ENCODE measurements around the gene FRMPD4.
"Not testable (repeated sequence)": the region's sequence is repeated elsewhere in the genome, so short reads cannot be mapped to it uniquely, and the experiment has no call there.

FRMPD4 gene

DNA sequence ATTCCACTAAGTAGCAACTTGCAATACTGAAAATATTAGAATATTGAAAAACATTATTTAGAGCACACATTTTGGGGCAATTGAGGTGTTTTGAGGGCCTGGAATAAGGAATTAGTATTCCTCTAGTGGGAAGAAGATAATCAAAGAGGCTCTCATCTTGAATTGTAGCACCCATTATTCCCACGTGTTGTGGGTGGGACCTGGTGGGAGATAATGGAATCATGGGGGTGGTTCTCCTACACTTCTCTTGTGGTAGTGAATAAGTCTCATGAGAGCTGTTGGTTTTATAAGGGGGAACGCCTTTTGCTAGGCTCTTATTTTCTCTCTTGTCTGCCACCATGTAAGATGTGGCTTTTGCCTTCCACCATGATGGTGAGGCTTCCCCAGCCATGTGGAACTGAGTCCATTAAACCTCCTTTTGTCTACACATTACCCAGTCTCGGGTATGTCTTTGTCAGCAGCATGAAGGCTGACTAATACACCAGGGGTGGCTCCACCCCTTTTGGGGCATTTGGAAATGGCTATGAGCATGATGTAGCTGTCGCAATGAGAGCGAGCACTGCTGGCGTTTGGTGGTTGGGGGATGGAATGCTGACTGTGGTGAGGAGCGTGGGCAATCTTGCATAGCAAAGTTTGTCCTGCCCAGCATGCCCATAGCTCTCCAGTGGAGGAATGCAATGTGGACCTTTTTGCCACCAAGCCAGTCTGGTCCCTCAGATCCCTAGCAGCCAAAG is 308.2 kb downstream of the FRMPD4 start:
- no peak for DNase-seq

DNA sequence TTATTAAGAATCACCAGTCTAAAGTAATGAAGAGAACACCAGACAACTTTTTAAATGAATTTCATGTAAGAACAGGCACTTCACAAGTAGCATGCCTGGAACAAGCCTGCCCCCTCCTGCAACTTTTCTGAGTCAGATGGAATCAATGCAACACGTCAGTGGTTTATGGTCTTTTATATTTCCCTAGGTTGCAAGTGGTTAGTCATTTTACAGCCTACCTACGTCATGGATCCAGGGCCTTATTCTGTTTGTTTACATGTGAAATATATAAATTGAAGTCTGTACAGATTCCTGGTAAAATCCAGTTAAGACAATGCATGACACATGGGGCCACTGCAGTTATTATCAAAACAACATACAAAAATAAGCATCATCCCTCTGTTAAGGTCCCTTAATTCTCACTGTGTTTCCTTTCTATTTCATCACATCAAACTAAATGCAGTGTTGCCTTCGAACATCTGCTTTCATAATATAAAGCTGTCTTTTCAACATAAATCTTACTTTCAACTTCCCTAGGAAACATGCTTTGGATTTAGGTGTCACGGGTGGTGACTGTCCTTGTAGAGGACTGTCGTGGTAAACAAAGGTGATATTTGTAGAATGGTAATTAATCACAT is 309.3 kb downstream of the FRMPD4 start:
- no peak for DNase-seq

DNA sequence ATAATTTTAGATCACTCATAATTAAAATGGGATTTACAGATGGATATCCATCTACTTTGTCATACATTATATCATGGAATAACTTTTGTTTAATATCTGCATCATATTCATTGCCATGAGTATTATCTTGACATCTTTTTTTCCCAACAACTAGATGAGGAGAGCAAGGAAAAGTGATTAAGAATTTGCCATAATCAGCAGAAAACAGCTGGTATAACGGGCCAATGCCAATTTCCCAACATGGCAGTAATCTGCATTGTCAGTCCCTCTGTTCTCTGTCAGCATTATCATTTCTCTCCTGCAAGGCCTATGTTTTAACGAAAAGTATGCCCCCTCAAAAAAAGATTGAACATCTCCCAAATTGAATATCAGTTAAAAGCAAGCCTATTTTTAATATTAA is 314.0 kb downstream of the FRMPD4 start:
- DNase-seq: no peak

DNA sequence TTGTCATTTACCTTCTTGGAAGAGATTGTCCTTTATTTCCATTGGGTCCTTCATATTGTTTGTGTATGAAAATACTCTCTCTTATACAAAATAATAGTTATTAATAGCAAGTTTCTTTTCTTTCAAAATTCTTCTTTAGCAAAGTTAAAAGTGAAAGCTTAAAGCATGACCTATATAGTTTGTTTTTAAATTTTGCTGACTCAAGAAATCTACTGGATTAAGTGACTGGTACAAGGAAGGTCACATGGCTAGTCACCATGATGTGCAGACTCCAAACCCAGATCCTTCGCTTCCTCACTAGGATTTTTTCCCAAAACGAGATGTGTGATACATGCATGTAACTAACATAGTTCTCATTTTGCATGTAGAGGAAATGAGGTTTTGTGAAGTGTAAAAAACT is 322.7 kb downstream of the FRMPD4 start:
- DNase-seq: no peak

DNA sequence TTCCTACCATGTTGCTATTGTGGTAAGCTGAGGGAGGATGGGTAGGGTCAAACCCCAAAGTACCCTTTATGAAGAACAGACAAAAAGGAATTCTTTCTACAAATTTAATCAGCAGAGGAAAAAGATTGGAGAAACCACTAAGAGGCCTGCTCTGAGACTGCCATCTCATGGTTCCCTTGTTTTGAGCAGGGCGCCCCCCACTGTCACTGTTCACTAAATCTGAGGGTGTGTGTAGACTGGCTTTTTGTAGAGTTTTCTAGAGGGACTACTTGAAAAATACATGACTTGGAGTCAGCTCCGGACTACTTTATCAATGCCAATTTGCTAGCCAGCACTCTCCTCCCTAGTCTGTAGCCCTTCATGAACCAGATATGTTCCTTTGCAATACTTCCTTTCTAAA is 324.8 kb downstream of the FRMPD4 start:
- DNase-seq: no peak

DNA sequence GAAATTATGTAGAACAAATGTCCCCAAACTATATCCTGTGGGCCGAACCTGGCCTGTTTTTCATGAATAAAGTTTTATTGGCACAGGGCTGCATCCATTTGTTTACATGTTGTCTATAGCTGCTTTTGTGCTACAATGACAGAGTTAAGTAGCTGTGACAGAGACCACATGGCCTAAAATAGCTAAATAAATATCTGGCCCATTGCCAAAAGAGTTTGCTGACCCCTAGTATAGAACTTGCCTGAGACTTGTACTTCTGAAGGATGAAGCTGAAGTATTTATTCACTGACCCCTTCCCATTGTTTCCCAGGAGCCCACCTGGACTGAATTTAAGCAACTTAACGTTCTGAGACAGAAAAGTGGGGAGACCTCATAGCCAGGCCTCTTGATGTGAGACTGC is 325.6 kb downstream of the FRMPD4 start:
- no peak for DNase-seq

DNA sequence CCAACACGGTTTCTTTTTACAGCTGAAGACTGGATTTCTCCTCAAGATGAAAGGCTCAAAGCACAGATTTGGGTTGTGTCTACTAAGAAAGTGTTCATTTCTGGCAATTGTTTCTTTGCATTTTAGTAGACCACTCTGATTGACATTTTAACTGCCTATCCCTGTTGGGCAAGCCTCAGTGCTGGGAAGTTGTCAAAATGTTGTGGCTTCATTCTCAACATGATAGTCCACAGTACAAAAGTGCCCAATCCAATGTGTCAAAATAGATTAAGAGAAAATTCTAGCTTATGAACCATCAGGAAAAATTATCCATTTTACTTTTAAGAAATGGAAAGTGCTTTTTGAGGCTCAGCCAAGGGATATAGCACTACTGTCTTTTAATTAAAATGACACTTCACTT is 329.0 kb downstream of the FRMPD4 start:
- DNase-seq: no peak

DNA sequence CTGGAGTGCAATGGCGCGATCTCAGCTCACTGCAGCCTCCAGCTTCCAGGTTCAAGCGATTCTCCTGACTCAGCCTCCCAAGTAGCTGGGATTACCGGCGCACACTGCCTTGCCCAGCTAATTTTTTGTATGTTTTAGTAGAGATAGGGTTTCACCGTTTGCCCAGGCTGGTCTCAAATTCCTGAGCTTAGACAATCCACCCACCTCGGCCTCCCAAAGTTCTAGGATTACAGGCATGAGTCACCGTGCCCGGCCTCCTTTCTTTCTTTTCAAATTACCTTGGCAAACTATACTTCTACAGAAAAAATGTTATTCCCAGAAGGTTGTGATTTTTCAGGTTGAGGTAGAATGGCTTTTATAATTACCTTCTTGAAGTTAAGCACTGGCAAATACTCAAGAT is 331.0 kb downstream of the FRMPD4 start:
- DNase-seq: no peak

DNA sequence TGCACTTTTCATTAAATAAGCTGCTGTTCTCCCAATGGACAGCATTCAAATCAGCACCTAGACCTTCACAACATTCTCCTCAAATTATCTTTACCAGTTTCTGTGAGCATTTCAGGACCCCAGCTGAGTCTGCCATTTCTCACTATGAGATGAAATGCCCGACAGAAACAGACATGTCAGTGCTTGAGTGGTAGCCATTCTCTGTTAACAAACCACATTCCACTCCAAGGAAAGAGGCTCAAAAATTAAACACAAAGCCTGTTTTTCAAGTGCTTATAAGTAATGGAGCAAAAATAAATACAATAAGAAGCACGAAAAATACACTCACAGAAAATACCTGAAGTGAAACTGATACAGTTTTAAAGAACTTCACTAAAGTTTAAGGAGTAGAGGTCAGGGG is 332.8 kb downstream of the FRMPD4 start:
- no peak for DNase-seq

DNA sequence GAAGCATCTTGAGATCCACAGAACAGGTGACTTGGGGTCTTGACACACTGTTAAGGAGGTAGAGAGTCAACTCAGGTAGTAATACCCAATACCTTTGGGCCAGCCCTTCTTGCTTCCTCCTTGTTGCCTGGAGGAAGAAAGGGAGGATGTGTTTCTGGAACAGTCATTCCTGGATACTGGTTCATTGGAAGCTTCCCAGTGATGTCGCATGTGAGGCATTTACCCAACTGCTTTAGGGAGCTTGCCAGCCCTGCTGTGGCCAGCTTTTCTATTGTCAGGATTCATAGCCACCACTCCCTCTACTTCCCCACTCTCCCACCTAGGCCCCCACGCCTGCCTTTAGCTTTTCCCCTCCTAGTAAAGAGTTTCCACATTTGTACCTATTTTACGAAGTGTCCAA is 342.7 kb downstream of the FRMPD4 start:
- no peak for DNase-seq

DNA sequence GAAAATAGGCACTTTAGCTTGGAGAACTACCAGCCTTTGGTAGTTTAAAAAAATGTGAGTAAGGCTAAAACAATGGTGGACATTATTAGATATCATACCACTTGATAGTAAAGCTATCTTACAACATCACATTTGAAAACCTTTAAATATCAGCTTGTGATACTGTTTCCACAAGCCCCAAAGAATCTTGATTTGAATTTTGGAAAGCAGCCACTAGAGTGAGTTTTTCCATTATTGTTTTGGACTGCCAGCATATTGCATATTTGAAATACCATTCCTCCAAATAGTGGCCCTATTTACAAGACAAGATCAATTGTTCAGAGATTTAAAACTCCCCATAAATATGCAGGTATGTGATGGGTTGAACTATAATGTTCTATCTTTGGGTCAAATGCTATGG is 349.9 kb downstream of the FRMPD4 start:
- no peak for DNase-seq

DNA sequence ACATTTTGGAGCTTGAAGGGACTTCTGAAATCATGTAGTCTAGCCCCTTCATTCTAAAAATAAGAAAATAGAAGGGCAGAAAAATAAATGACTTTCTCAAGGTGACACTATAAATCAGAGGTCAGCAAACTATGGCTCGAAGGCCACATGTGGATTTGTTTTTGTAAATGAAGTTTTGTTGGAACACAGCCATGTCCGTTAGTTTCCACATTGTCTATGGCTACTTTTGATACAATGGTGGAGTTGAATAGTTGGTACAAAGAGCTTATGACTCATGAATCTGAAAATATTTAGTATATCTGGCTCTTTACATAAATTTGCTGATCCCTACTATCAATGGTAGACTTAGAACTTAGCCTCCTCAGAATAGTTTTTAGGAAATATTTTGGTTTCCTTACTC is 350.5 kb downstream of the FRMPD4 start:
- no peak for DNase-seq

DNA sequence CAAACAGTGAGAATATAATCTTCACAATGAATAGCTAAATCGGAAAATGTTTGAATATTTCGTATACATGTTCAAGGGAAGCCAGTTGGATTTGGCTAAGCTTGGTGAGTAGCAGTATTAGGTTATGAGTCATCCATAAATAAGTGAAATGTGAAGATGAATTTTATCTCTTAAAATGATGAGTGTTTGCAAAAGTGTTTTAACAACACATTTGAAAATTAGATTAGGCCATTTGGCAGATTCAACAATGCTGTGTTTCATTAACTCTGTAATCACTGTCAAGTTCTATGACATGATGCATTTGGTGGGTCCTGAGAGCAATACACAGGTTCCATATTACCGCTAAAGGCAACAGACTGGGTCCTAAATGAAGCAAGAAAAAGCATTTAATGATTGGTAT is 351.1 kb downstream of the FRMPD4 start:
- no peak for DNase-seq

DNA sequence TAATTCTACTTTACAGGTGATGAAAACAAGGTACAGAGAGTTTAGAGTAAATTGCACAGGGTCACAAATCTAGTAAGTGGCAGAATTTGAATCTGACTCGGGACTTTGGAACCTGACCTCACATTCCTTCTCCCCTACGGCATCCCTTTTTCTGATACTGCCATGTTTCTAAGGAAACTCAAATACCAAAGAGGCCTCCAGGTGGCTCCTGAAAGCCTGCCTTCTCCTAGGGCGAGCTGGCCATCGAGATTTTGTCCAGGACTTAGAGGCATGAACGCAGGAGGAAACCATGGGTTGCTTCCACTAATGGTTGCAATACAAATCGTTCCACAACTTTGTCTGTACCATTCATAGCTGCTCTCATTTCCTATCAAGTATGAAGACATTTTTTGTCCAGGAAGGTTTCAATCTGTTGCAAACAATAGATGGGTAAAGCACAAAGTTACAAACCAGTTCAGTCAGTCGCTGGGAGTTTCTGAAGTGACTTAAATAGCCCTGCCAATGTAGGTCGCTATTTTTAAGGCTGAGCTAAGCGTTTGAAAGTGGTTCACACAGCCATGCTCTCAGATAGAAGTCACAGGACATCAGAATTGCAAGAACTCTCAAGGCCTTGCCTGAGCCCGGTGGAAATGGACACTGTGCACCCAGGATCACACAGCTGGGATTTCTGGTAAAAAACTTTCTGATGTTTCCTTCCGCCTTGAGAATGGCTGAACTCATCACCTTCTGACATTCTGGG is 356.3 kb downstream of the FRMPD4 start:
- no peak for DNase-seq

DNA sequence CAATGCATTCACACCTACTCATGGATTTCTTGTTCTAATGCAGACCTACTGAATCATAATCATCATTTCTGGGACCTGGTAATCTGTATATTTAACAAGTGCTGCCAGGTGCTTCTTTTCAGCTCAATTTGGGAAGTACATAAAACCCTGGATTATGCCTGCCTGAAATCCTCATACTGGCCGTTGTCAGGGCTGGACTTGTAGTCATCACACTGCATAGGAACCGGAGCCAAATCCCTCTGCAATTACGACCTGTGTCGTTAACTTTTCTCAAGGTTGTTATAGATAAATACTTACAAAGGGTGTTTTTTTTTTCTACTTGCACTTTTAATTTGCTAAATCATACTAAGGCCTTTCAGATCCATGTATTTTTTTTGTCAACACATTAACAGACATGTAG is 358.1 kb downstream of the FRMPD4 start:
- no peak for DNase-seq

DNA sequence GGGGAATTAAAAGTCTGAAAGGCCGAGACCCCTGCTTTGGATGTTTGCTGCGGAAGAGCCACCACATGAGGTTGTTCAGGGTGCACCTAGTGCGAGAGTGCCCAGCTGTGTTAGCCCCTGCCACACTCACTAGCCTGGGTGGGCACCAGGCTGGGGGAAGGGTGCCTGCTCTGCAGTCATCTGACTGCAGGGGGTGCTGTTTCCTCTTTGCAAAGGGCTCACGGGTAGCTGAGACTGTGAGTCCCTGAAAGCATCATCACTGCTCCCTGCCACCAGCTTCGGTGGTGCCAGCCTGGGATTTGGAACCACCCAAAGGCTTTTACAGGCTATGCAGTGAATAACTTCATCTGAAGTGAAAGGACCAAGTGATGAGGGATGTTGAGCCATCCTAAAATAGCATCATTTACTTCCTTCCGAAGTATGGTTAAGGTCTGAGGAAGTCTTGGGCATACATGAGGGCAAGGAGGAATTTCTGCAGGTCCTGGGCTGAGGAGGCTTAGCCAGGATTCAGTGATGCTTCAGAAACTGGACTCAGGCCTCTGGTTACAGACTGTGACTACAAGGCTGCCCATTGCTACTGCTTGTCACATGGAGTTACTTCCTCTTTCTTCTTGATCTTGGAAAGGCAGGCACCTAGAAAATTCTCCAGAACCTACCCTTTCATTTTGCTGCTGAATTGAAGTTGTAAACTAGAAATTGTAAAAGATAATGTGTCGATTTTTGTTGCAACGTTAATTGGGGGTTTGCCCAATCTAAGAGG is 359.7 kb downstream of the FRMPD4 start:
- no peak for DNase-seq

DNA sequence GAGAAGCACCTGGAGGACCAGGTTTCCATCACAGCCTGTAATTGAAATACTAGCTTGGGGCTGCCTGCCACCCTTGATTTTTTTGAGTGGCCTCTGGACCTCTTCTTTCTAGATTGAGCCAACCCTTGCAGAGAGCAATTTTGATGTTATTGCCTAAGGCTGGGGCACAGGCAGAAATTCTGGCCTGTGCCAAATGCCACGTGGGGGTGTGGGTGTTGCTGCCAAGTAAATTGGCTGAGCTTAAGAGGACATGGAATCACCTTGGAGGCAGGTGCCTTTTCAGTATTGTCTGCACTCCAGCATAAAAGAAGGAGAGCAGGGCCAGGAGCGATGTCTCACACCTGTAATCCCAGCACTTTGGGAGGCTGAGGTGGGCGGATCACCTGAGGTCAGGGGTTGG is 366.9 kb downstream of the FRMPD4 start:
- no peak for DNase-seq

DNA sequence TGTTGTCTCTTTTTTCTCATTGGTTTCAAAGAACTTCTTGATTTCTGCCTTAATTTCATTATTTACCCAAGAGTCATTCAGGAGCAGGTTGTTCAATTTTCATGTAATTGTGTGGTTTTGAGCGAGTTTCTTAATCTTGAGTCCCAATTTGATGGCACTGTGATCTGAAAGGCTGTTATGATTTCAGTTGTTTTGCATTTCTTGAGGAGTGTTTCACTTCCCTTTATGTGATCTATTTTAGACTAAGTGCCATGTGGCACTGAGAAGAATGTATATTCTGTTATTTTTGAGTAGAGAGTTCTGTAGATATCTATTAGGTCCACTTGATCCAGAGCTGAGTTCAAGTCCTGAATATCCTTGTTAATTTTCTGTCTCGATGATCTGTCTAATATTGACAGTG is 377.1 kb downstream of the FRMPD4 start:
- not testable (repeated sequence) for DNase-seq

DNA sequence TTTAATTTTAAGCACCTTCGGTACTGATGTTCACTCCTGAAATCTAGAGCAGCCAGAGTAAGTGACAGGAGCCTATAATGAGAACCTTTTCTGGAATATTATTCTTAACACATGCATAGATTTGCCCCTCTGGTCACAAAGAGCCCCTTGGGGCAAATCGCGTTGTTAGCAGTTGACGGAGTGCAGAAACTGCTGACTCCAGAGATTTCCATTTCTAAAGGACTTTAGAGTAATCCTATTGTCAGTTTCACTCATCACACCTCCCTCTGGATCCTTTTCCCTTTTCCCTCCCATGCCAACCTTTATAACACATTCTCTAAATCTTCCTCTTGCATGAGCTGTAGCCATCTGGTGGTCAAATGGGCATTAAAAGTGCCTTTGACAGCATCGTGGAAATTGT is 388.0 kb downstream of the FRMPD4 start:
- DNase-seq: no peak

DNA sequence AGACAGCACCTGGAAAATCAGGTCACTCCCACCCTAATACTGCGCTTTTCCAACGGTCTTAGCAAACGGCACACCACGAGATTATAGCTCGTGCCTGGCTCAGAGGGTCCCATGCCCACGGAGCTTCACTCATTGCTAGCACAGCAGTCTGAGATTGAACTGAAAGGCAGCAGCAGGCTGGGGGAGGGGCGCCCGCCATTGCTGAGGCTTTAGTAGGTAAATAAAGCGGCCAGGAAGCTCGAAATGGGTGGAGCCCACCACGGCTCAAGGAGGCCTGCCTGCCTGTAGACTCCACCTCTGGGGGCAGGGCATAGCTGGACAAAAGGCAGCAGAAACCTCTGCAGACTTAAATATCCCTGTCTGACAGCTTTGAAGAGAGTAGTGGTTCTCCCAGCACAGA is 399.8 kb downstream of the FRMPD4 start:
- DNase-seq: not testable (repeated sequence)

DNA sequence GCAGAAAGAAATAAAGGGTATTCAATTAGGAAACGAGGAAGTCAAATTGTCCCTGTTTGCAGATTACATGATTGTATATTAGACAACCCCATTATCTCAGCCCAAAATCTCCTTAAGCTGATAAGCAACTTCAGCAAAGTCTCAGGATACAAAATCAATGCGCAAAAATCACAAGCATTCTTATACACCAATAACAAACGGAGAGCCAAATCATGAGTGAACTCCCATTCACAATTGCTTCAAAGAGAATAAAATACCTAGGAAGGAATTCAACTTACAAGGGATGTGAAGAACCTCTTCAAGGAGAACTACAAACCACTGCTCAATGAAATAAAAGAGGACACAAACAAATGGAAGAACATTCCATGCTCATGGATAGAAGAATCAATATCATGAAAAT is 404.0 kb downstream of the FRMPD4 start:
- DNase-seq: not testable (repeated sequence)

DNA sequence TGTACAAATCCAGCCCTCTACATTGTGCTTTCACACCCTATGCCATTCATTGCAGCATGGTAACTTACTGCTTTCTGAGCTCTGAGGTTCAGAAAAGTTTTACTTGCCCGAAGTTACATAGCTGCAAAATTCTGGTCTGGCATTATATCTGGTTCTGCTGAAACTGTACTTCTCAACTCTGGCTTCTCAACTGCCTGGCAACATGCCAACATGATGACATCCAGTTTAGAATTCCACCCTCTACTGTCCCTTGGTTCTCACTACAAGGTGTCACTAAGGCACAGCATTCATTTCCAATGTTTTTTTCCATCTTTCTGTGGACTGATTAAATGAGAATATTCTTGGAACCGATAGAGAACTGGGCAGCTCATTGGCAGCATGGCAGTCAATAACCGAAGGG is 410.1 kb downstream of the FRMPD4 start:
- no peak for DNase-seq

DNA sequence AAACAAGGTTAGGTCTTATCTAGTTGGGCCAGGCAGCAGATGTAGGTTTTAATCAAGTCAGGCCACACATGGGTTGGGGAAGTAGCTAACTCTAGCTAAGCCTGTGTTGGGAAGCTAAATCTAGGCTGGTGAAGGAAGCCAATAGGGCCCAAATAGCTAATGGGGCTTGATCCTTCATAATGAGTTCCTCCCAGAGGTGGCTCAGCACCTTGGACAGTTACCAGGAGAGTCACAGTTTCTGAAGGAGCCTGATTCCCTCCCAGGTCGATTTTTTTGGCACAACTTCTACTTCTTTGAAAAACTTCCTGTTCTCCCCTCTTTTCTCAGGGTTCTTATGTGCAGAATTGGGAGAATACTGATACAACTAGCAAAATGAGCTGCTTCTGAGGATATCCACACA is 410.5 kb downstream of the FRMPD4 start:
- no peak for DNase-seq

DNA sequence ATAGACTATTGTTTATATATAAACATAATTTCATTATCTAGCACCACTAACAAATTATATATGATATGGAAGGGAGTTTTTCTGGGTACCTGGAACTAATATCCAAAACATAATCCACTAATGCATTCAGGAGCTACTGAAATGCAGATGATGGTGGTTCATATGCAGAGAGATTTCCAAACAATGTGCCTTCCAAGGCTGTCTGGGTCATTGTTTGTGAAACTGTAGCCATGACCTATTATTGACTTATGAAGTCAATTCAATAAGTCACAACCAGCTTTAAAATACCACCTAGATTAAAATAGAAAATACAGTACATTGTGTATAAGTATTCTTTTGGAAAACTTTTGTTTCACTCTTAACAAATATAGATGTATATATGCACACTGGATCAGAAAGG is 415.9 kb downstream of the FRMPD4 start:
- no peak for DNase-seq
